ENCODE results near the gene LUZP1. TPM values are rescaled to one million over a fixed set of nuclear protein-coding genes. Genes with fewer than 3 reads are reported as not detected.
A peak's percentile ranks its signal among the peaks of the same experiment; 100 is the strongest.

Gene LUZP1
- total and polyA plus RNA-seq, 2 donors (not counting 3 experiments of a cell fraction or from before 2014, with no cell fraction given), result 26.3 to 82.4 TPM

DNA sequence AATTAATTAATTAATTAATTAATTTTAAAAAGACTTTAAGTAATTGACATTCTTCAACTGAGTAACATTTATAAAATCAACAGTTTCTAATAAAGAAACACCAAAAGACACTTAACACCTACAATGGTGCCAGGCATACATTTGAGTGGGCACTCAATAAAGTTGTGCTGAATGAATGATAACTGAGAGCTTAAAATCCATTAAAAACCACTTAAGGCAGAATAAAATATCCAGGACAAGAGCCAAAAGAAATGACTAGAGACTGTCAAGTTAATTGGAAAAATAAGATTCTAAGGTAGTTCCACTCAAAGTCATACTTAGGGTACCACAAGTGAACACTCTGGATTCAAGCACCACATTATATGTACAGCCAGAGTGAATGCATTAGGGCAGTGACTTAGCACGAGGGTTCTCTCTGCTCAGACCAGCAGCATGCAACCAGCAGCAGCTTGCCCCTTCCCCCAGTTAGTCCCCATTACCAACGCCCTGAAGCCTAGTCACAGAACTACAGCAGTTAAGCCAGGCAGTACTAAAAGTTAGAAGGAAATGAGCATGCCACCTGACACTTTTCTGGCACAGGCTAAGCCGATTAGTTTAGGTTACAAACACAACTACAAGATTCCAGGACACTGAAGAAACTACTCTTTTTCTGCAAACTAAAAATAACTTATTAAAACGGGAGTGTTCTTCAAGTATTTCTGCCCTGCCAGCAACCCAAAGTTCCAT is 46.5 kb downstream of the LUZP1 start:
- no peaks in the 10 kb centered on the region for H3K9me3 ChIP-seq (replicated peaks; ENCODE audit: control insufficient read depth, insufficient read depth, low read length)
- dilution Hi-C loops (cut with MboI; ENCODE audit: extremely low pct_ligation_motif_present, low sequenced_read_pairs) (no loop called here), intact Hi-C loops (cut with micrococcal nuclease) (no loop called here)
- no TSS peak for BruUV-seq (replicated peaks)
- no peaks in the 10 kb centered on the region for H3K27me3 ChIP-seq (ENCODE audit: control insufficient read depth in 2 of 2, insufficient read depth in 2 of 2, low read length in 2 of 2)
- H2AFZ ChIP-seq (ENCODE audit: low read depth, low read length), result no peak overlapping the region
- H3K9ac ChIP-seq (replicated peaks; ENCODE audit: extremely low read depth, insufficient read depth, low read length), result no peak overlapping the region
- DNase-seq (ENCODE audit: low read depth, low spot score) (peak; percentile 60), FAIRE-seq (no peak)
- peaks cover 27% of the 10 kb centered on the region for H4K20me1 ChIP-seq (replicated peaks; ENCODE audit: control insufficient read depth, extremely low read depth, insufficient read depth, low read length)
- H3K79me2 ChIP-seq (ENCODE audit: control insufficient read depth, insufficient read depth, low read length), result peaks cover 98% of the 10 kb centered on the region
- TF ChIP-seq MYC (IDR thresholded peaks at IDR 0.05; ENCODE audit: low read depth, low read length), result no peak
- no peak for TF ChIP-seq EZH2 (IDR thresholded peaks at IDR 0.05; ENCODE audit: borderline replicate concordance, low read depth, low read length, severe bottlenecking)
- TF ChIP-seq POLR2A (IDR thresholded peaks at IDR 0.05; ENCODE audit: low read depth, low read length), result no peak
- TF ChIP-seq POLR2AphosphoS5 (IDR thresholded peaks at IDR 0.05; ENCODE audit: insufficient read depth, low read depth, low read length), result no peak
- TF ChIP-seq, protein P1, sequence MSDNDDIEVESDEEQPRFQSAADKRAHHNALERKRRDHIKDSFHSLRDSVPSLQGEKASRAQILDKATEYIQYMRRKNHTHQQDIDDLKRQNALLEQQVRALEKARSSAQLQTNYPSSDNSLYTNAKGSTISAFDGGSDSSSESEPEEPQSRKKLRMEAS (IDR thresholded peaks at IDR 0.05; ENCODE audit: insufficient read depth, insufficient read length), result no peak
- TF ChIP-seq, protein P2, sequence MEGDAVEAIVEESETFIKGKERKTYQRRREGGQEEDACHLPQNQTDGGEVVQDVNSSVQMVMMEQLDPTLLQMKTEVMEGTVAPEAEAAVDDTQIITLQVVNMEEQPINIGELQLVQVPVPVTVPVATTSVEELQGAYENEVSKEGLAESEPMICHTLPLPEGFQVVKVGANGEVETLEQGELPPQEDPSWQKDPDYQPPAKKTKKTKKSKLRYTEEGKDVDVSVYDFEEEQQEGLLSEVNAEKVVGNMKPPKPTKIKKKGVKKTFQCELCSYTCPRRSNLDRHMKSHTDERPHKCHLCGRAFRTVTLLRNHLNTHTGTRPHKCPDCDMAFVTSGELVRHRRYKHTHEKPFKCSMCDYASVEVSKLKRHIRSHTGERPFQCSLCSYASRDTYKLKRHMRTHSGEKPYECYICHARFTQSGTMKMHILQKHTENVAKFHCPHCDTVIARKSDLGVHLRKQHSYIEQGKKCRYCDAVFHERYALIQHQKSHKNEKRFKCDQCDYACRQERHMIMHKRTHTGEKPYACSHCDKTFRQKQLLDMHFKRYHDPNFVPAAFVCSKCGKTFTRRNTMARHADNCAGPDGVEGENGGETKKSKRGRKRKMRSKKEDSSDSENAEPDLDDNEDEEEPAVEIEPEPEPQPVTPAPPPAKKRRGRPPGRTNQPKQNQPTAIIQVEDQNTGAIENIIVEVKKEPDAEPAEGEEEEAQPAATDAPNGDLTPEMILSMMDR (IDR thresholded peaks at IDR 0.05; ENCODE audit: extremely low read depth in 1 of 2, insufficient read depth in 1 of 2, low read depth in 1 of 2, low read length in 2 of 2), result no peak
- TF ChIP-seq GATA2 (IDR thresholded peaks at IDR 0.05; ENCODE audit: insufficient read depth, insufficient read length, low read depth, low read length), result no peak
- TF ChIP-seq JUN (IDR thresholded peaks at IDR 0.05; ENCODE audit: borderline replicate concordance, insufficient read depth, insufficient read length, low read depth), result no peak
- TF ChIP-seq FOS (IDR thresholded peaks at IDR 0.05; ENCODE audit: borderline replicate concordance, insufficient read depth, low read length), result no peak
- peak overlapping the region; percentile 30 for H3K4me2 ChIP-seq (ENCODE audit: insufficient read depth, low read length)
- H3K9me1 ChIP-seq (replicated peaks; ENCODE audit: control insufficient read depth, extremely low read depth, insufficient read depth, low read length), result no peaks in the 10 kb centered on the region
- POLR2A ChIA-PET, result no interaction called here
- peaks cover 43% of the 10 kb centered on the region for H3K4me1 ChIP-seq (ENCODE audit: control insufficient read depth, extremely low read depth, insufficient read depth, low read length)
- H3K4me3 ChIP-seq (replicated peaks in 1 of 3; ENCODE audit: insufficient read depth in 1 of 3, low read depth in 1 of 3, low read length in 3 of 3), result no peak overlapping the region
- CTCF ChIA-PET, result interaction anchor here (0.8 to 3.0 kb wide), 5 partner anchors 7 to 62 kb away, joined by 3 to 21 read pairs (median 4); no protein-coding TSS in a partner anchor
- H3K27ac ChIP-seq (ENCODE audit: insufficient read depth, low read depth, low read length), result no peak overlapping the region
- no peaks in the 10 kb centered on the region for H3K36me3 ChIP-seq (ENCODE audit: control insufficient read depth in 2 of 2, extremely low read depth in 1 of 2, insufficient read depth in 2 of 2, low read length in 2 of 2)
